Measurements from ENCODE around the gene DGKI. TPM values are rescaled to one million over a fixed set of nuclear protein-coding genes. Genes with fewer than 3 reads are reported as not detected.

Gene DGKI
- total RNA-seq, 5 donors from 2014 or later (not counting 1 experiment from before 2014, with no cell fraction given): not detected

GRCh38 chr7:137583172-137583571, 263.6 kb downstream of the DGKI start:
- H3K4me1 ChIP-seq (ENCODE audit: control insufficient read depth in 1 of 2, extremely low read depth in 1 of 2, insufficient read depth in 2 of 2, low read length in 2 of 2): no peaks in the 10 kb centered on the region
- H3K4me3 ChIP-seq (ENCODE audit: control insufficient read depth in 1 of 2, extremely low read depth in 1 of 2, low read length in 1 of 2): no peak overlapping the region
- CTCF ChIA-PET: no interaction called here
- DNase-seq (no peak), ATAC-seq (replicated peaks in 1 of 4) (no peak)
- WGBS (ENCODE audit: insufficient coverage): 80% methylated on average over 1 of the region's 1 CpG
- Mint-ChIP-seq H3K36me3 (no peaks in the 10 kb centered on the region), H3K27me3 (peaks cover 0 to 5% of the 10 kb centered on the region in 2 donors), H3K9me3 (no peaks in the 10 kb centered on the region), H3K4me1 (no peaks in the 10 kb centered on the region), H3K4me3 (no peak overlapping the region), H3K27ac (no peak overlapping the region)
- no peak overlapping the region for H3K27ac ChIP-seq (ENCODE audit: low read length)
- H3K36me3 ChIP-seq (ENCODE audit: control insufficient read depth in 2 of 2, extremely low read depth in 1 of 2, insufficient read depth in 1 of 2, low read length in 1 of 2): no peaks in the 10 kb centered on the region
- H3K9me3 ChIP-seq: no peaks in the 10 kb centered on the region
- POLR2A ChIA-PET: no interaction called here
- no peaks in the 10 kb centered on the region for H3K27me3 ChIP-seq (replicated peaks in 1 of 2; ENCODE audit: control insufficient read depth in 2 of 2, extremely low read depth in 1 of 2, insufficient read depth in 2 of 2, low read length in 1 of 2)

DNA sequence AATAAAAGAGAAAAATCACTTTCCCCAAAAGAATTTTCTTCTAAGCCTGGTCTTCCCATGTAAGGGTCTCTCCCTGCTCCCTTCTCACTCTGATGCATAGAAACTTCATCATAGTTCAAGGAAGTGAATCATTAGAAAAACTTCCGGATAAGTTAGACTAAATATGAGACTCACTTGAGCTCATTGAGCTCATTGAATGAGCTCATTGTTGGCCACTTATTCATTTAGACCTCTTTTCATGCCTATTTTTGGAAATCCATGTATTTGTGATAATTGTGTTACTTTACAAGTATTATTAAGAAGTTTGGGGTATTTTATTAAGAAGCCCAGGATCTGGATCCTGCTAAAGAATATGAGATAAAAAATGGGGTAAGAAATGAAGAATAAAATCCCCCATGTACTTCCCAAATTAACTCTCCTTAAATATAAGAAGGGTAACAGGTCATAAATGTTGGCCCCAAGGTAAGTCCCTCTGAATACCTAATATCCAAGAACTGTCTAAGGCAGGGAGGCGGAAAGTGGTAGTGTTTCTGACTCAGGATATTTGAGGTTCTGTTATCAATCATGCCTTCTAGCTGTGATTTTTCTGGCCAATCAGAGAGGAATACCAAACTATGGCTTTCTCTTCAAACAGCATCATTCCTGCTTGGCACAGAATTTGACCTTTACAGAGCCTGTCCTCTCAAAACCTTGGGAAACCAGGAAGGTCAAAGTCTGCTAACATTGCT, 266.7 kb downstream of the DGKI start:
- Mint-ChIP-seq H3K27me3 (peaks cover 0 to 10% of the 10 kb centered on the region in 2 donors), H3K36me3 (no peaks in the 10 kb centered on the region), H3K9me3 (no peaks in the 10 kb centered on the region), H3K4me3 (no peak overlapping the region), H3K27ac (no peak overlapping the region), H3K4me1 (no peaks in the 10 kb centered on the region)
- no CpG with 5 or more reads among the region's 2 CpGs for WGBS (ENCODE audit: insufficient coverage)
- DNase-seq (no peak), ATAC-seq (replicated peaks in 1 of 4) (no peak)
- Histone ChIP-seq H3K9me3 (no peaks in the 10 kb centered on the region), H3K4me3 (ENCODE audit: control insufficient read depth in 1 of 2, extremely low read depth in 1 of 2, low read length in 1 of 2) (no peak overlapping the region), H3K36me3 (ENCODE audit: control insufficient read depth in 2 of 2, extremely low read depth in 1 of 2, insufficient read depth in 1 of 2, low read length in 1 of 2) (no peaks in the 10 kb centered on the region), H3K4me1 (ENCODE audit: control insufficient read depth in 1 of 2, extremely low read depth in 1 of 2, insufficient read depth in 2 of 2, low read length in 2 of 2) (no peaks in the 10 kb centered on the region), H3K27ac (ENCODE audit: low read length) (no peak overlapping the region), H3K27me3 (replicated peaks in 1 of 2; ENCODE audit: control insufficient read depth in 2 of 2, extremely low read depth in 1 of 2, insufficient read depth in 2 of 2, low read length in 1 of 2) (no peaks in the 10 kb centered on the region)
- ChIA-PET POLR2A (interaction anchor here in 1 of 2 donors (0.6 kb wide), 1 partner anchor 212 kb away, joined by 4 read pairs; no protein-coding TSS in a partner anchor), CTCF (interaction anchor here in 1 of 2 donors (0.6 kb wide), 1 partner anchor 159 kb away, joined by 3 read pairs; no protein-coding TSS in a partner anchor)

GRCh38 chr7:137578541-137578940, 268.2 kb downstream of the DGKI start:
- no peak overlapping the region for H3K4me3 ChIP-seq (ENCODE audit: control insufficient read depth in 1 of 2, extremely low read depth in 1 of 2, low read length in 1 of 2)
- no peaks in the 10 kb centered on the region for H3K4me1 ChIP-seq (ENCODE audit: control insufficient read depth in 1 of 2, extremely low read depth in 1 of 2, insufficient read depth in 2 of 2, low read length in 2 of 2)
- no peaks in the 10 kb centered on the region for H3K36me3 ChIP-seq (ENCODE audit: control insufficient read depth in 2 of 2, extremely low read depth in 1 of 2, insufficient read depth in 1 of 2, low read length in 1 of 2)
- H3K27ac ChIP-seq (ENCODE audit: low read length): no peak overlapping the region
- Mint-ChIP-seq H3K36me3 (no peaks in the 10 kb centered on the region), H3K27me3 (peaks cover 0 to 10% of the 10 kb centered on the region in 2 donors), H3K4me3 (no peak overlapping the region), H3K9me3 (no peaks in the 10 kb centered on the region), H3K4me1 (no peaks in the 10 kb centered on the region), H3K27ac (no peak overlapping the region)
- no peaks in the 10 kb centered on the region for H3K9me3 ChIP-seq
- DNase-seq (no peak), ATAC-seq (replicated peaks in 1 of 4) (no peak)
- POLR2A ChIA-PET: no interaction called here
- WGBS (ENCODE audit: insufficient coverage): 63% methylated on average over 4 of the region's 4 CpGs
- CTCF ChIA-PET: no interaction called here
- no peaks in the 10 kb centered on the region for H3K27me3 ChIP-seq (replicated peaks in 1 of 2; ENCODE audit: control insufficient read depth in 2 of 2, extremely low read depth in 1 of 2, insufficient read depth in 2 of 2, low read length in 1 of 2)

DNA sequence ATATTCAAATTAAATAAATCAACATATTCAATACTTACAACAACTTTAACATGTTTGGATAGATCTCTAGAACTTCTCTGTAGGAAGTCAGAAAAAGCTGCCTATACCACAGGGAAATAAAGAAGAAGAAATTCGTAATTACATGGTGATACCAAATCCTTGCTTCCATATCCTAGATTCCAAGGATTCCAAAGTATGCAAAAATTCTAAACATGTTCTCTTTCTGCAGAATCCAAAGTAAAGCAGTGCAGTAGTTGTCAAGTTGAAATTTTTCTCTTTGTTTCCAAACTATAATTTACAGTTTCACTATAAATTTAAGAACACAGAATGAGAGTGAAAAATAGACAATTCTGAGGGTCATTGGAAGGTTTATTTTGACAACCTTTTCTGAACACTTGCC, 269.6 kb downstream of the DGKI start:
- CTCF ChIA-PET: no interaction called here
- ATAC-seq (replicated peaks in 1 of 4) (no peak), DNase-seq (no peak)
- Mint-ChIP-seq H3K27me3 (peaks cover 0 to 10% of the 10 kb centered on the region in 2 donors), H3K36me3 (no peaks in the 10 kb centered on the region), H3K9me3 (no peaks in the 10 kb centered on the region), H3K27ac (no peak overlapping the region), H3K4me1 (no peaks in the 10 kb centered on the region), H3K4me3 (no peak overlapping the region)
- Histone ChIP-seq H3K4me1 (ENCODE audit: control insufficient read depth in 1 of 2, extremely low read depth in 1 of 2, insufficient read depth in 2 of 2, low read length in 2 of 2) (no peaks in the 10 kb centered on the region), H3K4me3 (ENCODE audit: control insufficient read depth in 1 of 2, extremely low read depth in 1 of 2, low read length in 1 of 2) (no peak overlapping the region), H3K27me3 (replicated peaks in 1 of 2; ENCODE audit: control insufficient read depth in 2 of 2, extremely low read depth in 1 of 2, insufficient read depth in 2 of 2, low read length in 1 of 2) (no peaks in the 10 kb centered on the region), H3K9me3 (no peaks in the 10 kb centered on the region), H3K36me3 (ENCODE audit: control insufficient read depth in 2 of 2, extremely low read depth in 1 of 2, insufficient read depth in 1 of 2, low read length in 1 of 2) (no peaks in the 10 kb centered on the region), H3K27ac (ENCODE audit: low read length) (no peak overlapping the region)
- no CpG with 5 or more reads among the region's 1 CpG for WGBS (ENCODE audit: insufficient coverage)
- POLR2A ChIA-PET: no interaction called here

GRCh38 chr7:137576481-137576880, 270.3 kb downstream of the DGKI start:
- Histone ChIP-seq H3K4me3 (ENCODE audit: control insufficient read depth in 1 of 2, extremely low read depth in 1 of 2, low read length in 1 of 2) (no peak overlapping the region), H3K4me1 (ENCODE audit: control insufficient read depth in 1 of 2, extremely low read depth in 1 of 2, insufficient read depth in 2 of 2, low read length in 2 of 2) (no peaks in the 10 kb centered on the region), H3K36me3 (ENCODE audit: control insufficient read depth in 2 of 2, extremely low read depth in 1 of 2, insufficient read depth in 1 of 2, low read length in 1 of 2) (no peaks in the 10 kb centered on the region), H3K9me3 (no peaks in the 10 kb centered on the region), H3K27me3 (replicated peaks in 1 of 2; ENCODE audit: control insufficient read depth in 2 of 2, extremely low read depth in 1 of 2, insufficient read depth in 2 of 2, low read length in 1 of 2) (no peaks in the 10 kb centered on the region), H3K27ac (ENCODE audit: low read length) (no peak overlapping the region)
- Mint-ChIP-seq H3K36me3 (no peaks in the 10 kb centered on the region), H3K4me3 (no peak overlapping the region), H3K4me1 (no peaks in the 10 kb centered on the region), H3K9me3 (no peaks in the 10 kb centered on the region), H3K27me3 (peaks cover 0 to 10% of the 10 kb centered on the region in 2 donors), H3K27ac (no peak overlapping the region)
- WGBS (ENCODE audit: insufficient coverage): no CpG with 5 or more reads among the region's 3 CpGs
- POLR2A ChIA-PET: no interaction called here
- CTCF ChIA-PET: no interaction called here
- no peak for ATAC-seq (replicated peaks in 1 of 4)
- DNase-seq: no peak

GRCh38 chr7:137574812-137575211, 272.0 kb downstream of the DGKI start:
- DNase-seq (no peak), ATAC-seq (replicated peaks in 1 of 4) (no peak)
- Mint-ChIP-seq H3K4me3 (no peak overlapping the region), H3K27ac (no peak overlapping the region), H3K4me1 (no peaks in the 10 kb centered on the region), H3K27me3 (peaks cover 0 to 10% of the 10 kb centered on the region in 2 donors), H3K9me3 (no peaks in the 10 kb centered on the region), H3K36me3 (no peaks in the 10 kb centered on the region)
- Histone ChIP-seq H3K4me1 (ENCODE audit: control insufficient read depth in 1 of 2, extremely low read depth in 1 of 2, insufficient read depth in 2 of 2, low read length in 2 of 2) (no peaks in the 10 kb centered on the region), H3K27ac (ENCODE audit: low read length) (no peak overlapping the region), H3K9me3 (no peaks in the 10 kb centered on the region), H3K27me3 (replicated peaks in 1 of 2; ENCODE audit: control insufficient read depth in 2 of 2, extremely low read depth in 1 of 2, insufficient read depth in 2 of 2, low read length in 1 of 2) (no peaks in the 10 kb centered on the region), H3K36me3 (ENCODE audit: control insufficient read depth in 2 of 2, extremely low read depth in 1 of 2, insufficient read depth in 1 of 2, low read length in 1 of 2) (no peaks in the 10 kb centered on the region), H3K4me3 (ENCODE audit: control insufficient read depth in 1 of 2, extremely low read depth in 1 of 2, low read length in 1 of 2) (no peak overlapping the region)
- POLR2A ChIA-PET: no interaction called here
- CTCF ChIA-PET: no interaction called here

All from T-cell (primary cell).